GM19324 (cell line): ENCODE results near the gene STOML2.

Experiments
- ATAC-seq: cut with Tn5 transposase; IDR thresholded peaks from one replicate; pipeline ENCODE4 v1.9.1; 2021; ENCODE audit warnings: mild to moderate bottlenecking, moderate library complexity; ENCODE audit not compliant: unreplicated experiment, low FRiP score

STOML2 gene

DNA sequence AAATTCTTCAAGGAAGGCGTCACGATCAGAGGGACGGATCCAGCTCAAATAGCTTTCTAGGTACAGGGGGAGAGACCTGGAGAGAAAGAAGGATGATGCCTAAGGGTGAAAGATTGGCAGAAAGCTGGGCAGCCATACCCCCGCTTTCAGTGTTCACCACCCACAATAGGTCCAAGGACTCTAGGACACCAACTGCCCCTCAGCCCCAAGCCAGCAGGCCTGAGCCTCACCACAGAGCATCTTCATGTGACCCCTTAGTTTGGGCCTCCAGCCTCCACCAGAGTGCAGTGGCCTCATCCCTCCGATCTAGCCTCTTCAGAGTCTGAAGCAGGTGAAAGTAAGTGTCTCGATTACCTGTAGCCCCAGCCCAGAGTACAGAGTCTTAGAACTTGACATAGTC is 28.8 kb downstream of the STOML2 start:
- no peak for ATAC-seq

DNA sequence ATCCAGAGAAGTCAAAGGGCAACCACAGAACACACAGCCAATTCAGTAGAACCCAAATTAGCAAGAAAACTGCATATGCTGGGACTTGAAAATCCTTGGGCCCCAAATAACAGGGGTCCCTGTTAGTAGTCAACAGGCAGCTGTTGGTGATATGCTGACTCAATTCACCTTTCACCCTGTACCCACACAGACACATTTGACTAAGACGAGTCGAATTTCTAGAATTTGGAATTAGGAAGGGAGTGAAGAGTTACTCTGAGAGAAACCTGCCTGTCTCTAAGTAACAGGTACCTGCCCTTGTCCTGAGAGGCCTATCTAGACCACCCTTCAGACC is 29.7 kb downstream of the STOML2 start:
- no peak for ATAC-seq

DNA sequence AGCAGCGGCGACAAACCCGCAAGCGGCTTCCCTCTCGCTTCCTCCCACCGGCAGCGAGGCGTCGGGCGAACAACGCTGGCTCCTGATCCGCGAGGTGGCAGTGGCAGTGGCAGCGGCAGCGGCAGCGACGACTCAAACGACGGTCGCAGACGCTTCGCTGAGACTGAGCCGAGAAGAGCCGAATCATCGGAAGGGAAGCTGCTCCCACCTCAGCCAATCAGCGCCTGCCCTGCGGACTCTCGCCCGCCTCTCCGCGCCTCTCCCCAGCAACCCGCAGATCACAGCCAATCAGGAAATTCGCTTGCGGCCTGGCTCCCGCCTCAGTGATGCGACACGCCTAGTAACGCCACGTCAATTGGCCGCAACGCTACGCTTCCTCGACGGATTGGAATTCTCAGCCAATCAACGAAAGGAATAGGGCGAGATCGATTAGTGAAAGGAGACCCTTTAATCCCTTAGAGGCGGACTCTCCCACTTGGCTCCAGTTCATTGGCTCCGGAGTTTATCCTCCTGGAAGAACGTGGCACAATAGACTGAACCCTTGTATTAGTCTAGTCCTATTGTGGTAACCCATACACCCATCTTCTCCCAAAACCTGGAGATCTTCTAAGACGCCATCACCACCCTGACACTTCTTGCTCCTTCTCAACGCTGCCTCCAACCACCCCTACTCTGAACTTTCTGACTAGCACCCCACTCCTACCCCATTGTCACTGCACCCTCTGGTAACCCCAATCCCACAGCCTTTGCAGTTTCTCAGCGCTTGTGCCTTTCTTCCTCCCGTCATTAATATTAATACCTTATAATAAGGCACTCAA is 30.3 kb downstream of the STOML2 start, which contains the start of gene VCP:
VCP (minus strand) TSS at position 165 of the 818 bp plus-strand sequence. CDS start 272 bp downstream, outside the sequence.
- ATAC-seq: peak; percentile 77

DNA sequence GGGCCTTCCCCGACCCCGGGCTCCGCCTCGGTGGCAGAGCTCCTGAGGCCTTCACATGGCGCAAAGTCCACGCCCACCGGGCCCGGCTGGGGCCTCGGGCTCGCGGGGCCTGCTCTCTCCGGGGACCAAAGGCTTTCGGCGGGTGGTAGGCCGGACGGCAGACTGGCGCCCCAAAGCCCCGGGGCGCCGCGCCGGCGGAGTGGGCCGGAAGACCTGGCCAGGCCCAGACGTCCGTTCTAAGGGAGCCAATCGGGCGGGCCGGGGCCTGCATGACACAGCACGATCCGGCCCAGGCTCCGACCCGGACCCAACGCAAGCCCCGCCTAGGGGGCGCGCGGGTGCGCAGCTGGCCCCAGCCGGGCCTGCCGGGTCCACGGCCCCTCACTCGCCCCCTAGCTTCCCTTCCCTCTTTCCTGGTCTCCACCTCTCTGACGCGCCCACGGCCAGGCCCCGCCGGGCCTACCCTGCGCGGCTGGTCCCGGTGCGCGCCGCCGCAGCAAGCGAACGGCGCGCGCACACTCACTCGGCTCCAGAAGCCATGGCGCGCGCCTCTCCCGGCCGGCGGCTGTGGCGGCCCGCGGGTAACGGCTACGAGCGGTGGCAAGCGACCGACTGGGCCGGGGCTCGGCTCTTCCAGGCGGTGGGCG is 31.0 kb downstream of the STOML2 start:
- ATAC-seq: peak; percentile 64

DNA sequence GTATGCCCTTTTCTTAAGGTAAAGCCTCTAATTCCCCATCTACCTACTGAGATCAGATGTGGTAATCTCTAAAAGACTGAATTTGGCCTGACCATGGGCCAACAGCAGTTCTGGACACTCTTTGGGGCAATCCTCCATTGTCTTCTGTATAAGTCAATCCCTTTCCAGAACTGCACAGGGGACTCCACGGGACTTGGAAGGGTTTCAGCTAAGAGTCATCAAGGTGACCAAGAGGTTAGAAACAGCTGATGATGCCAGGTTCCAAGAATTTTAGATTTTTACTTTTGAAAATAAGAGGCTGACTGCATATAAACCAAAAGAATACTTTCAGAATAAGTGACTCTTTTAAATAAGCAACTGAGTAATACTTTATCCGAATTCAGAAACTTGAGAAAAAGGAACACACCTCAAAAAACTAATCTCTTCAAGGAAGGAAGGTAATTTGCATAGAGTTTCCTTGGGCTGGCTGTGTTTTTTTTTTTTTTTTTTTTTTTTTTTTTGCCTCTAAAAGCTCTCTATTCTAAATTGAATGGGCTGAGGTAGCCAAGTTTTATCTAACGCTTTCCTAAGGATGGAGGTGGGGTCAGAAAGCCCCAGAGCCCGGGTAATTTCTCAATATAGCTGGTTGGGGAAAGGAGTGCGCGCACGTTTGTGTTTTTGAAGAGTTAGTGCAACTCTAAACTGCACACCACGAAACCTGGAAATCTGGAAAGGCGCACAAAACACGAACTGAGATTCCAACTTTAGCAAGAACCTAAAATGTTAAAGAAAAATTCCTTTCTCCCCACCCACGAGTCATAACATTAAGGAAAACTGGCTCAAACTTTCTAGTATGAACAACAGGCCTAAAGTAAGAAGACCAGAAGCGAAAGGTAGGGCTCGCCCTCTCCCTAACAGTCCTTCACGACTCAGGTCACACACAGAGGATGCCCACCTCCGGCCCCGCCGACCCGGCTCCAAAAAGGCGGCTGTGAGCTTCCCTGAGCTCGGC is 31.8 kb downstream of the STOML2 start:
- ATAC-seq: no peak

DNA sequence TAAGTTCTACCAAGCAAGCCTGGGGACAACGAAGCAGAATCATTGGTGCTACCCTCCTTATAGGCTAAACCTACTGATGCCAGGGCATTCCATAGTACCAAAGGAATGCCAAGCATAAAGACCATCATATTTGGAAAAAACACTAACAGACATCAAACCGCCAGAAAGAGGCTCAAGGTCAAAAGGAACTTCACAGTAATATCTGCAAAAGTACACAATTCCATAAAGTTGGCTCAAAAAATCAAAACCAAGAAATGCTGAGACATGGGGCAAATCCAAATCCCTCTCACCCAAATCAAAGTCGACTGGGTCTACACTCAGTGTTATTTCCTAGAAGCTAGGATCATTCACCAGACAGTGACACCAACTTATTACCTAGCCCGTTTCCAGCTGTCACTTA is 33.9 kb downstream of the STOML2 start:
- no peak for ATAC-seq

DNA sequence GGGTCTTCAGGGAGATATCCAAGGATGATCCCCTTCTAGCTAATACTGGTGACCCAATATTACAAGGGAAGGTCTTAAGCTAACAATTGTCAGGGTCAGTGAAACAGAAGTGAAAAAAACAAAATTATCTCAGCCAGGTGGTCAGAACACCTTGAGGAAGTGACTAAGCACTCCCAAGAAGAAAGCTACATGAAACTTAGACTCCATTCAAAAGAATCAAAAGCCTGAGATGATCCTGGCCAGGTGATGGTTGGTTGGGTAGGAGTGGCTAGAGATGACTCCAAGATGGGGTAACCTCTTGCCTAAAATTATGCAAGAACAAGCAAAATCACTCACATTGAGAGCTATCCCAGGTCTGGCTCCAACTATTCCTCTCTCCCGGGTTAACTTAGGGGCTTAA is 35.9 kb downstream of the STOML2 start:
- no peak for ATAC-seq

DNA sequence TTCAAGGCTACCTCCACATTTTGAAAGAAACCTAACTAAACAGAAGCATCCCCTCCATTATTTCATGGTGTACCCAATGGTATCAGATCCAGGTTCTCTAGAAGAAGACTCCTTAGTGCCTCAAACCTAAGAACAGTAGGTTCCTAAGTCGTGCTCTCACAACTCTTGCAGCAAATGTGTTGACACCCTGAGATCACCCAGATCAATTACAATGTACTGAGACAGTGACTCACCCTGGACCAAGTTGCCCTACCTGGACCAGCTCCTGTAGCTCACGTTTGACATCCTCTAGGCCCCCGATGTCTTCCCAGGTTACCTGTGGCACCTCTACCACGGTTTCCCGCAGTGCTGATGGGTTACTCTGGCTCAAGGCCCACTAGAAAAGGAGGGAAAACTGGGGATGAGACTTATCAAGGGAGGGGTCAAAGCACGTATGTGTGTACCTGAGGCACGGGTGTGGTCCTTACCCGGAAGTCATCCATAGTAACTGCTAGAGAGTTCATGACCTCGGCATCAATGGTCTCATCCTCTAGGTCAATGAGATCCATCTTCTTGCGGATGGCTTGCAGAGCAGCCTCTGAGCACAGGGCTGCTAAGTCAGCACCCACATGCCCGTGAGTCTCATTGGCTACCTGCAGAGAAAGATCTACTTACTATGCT is 42.3 kb downstream of the STOML2 start:
- no peak for ATAC-seq

DNA sequence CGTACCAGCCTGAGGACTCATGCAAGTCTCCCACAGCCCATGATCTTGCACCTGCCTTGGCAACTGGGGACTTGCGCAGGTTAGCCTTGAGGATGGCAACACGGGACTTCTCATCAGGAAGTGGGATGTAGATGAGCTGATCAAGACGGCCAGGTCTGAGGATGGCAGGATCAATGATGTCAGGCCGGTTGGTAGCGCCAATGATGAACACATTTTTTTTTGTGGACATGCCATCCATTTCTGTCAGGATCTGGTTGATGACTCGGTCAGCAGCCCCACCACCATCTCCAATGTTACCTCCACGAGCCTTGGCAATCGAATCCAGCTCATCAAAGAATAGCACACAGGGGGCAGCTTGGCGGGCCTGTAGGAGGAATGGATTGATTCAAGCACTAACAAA is 43.5 kb downstream of the STOML2 start:
- no peak for ATAC-seq

DNA sequence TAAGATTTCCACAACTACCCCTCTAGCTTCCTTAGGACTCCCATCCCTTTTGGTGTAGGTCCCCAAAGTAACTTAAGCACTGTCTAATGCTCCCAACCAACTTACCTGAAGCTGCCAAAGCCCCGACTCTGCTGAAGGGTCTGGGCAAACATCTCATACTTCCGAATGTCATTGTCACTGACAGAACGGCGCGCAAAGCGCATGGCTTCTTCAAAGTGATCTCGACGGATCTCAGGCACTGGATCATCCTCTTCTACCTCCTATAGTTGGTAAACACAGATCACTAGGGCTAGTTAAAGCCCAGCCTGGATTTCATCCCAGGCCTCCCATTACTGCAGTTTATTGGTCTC is 45.7 kb downstream of the STOML2 start:
- no peak for ATAC-seq

DNA sequence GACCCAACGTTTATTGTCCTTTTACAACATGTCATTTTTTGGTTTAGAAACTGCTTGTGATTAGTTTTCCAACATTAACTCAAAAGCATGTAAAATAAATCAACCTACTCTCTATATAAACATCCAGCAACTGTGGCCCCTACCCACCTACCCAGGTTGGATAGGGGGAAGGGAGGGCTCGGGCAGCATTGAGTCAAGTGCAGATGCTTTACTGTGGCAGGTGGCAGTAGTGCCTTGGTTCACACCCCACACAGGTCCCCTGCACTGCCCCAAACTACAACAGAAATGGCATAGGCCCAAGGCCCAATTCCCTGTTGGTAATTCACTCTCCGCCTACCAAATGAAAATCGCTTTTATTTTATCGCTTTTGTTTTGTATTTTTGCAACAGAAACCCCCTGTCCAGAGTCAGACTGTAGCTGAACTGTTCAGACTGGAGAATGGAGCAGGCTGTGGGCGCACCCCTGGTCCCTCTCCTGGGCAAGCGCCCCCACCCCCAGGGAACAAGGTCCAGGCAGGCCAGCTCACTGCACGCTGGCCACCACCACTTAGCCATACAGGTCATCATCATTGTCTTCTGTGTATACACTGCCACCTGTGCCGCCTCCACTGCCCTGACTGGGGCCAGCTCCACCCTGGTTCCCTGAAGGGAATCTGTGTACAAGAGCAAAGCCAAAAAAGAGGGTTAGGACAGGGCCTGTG is 46.2 kb downstream of the STOML2 start:
- ATAC-seq: no peak

DNA sequence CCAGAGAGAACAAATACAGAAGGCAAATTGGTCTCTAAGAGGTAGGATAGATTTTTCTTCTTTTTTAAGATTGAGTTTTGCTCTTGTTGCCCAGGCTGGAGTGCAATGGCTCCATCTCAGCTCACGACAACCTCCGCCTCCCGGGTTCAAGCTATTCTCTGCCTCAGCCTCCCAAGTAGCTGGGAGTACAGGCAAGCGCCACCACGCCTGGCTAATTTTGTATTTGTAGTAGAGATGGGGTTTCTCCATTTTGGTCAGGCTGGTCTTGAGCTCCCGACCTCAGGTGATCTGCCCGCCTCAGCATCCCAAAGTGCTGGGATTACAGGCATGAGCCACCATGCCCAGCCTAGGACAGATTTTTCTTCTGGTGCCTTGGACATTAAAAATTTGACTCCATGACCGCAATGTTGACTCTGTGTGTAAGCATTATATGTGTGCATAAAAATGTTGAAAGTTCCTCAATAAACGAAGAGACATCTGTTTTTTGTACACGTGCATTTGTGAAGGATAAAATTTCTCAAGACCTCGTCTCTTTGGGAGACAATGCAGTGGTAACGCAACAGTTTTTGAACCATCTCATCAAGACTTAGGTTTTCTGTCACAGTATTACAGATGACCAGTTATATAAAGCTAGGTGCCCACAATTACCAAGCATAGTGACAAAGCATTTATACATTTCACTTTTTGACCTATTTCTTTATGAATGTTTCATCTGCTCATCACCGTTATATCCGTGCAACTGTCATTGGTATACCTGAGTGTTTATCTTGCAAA is 47.9 kb downstream of the STOML2 start:
- no peak for ATAC-seq

DNA sequence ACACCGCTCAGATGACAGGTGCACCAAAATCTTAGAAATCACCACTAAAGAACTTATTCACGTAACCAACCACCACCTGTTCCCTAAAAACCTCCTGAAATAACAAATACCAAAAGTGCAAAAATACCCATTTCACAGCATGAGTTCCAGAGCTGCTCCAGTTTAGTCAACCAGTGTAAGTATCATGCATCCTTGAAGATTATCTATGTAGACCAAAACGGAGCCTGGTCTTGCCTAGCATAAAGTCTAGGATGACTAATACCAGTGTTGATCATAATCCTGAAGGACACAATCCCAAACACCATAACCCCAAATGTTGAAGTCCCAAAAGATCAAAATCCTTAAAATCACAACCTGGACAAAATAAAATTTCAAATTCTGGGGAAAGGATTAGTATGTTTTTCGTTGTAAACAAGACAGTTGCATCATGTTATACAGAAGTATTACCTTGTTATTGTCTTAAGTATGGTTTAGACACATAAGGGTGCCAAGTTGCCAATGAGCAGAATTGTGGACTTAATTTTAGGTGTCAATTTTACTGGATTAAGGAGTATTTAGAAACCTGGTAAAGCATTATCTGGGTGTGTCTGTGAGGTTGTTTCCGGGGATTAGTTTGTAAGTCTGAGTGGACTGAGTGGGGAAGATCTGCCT is 48.6 kb downstream of the STOML2 start:
- ATAC-seq: no peak

DNA sequence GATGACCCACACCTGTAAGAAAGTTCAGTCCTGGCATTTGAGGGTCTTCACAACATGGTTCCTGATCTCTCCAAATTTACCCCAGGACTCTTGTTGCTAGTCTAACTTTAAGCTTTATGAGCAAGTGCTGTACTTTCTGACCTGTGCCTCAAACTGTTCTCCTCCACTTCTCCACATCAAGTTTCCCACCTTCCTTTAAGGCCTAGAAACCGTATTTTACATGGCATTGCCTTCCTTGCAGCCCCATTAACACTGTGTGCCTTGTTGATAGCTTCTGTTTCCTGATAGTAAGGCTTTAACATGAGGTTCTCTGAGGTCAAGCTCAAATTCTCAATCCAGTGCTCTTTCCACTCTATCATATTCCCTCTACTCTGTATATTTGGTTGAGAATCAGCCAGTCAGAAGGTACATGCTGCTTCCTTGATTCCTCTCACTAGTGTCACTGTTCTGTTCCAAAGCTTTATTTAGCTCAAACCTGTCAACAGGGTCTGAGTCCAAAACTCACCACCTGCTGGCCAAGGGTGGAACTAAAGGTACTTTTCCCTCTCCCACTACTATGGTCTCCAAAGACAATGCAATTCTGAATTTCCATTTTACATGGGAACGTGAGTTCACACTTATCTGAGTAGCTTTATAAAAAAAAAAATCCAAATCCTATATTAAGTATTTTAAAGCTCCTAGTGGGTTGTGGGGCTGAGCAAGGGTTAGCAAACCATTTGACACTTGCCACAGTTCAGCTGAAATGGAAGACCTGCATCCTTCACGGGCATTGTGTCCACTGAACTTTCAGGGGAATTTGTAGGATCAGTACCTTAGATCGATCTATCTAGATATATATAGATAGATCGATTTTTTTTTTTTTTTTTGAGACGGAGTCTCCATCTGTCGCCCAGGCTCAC is 51.6 kb downstream of the STOML2 start:
- ATAC-seq: no peak
